ENCODE measurements around the gene SCN8A. TPM values are rescaled to one million over a fixed set of nuclear protein-coding genes. Genes with fewer than 3 reads are reported as not detected.

The SCN8A gene
- total RNA-seq, 1 experiment from 2014 or later: 0.71 TPM

DNA sequence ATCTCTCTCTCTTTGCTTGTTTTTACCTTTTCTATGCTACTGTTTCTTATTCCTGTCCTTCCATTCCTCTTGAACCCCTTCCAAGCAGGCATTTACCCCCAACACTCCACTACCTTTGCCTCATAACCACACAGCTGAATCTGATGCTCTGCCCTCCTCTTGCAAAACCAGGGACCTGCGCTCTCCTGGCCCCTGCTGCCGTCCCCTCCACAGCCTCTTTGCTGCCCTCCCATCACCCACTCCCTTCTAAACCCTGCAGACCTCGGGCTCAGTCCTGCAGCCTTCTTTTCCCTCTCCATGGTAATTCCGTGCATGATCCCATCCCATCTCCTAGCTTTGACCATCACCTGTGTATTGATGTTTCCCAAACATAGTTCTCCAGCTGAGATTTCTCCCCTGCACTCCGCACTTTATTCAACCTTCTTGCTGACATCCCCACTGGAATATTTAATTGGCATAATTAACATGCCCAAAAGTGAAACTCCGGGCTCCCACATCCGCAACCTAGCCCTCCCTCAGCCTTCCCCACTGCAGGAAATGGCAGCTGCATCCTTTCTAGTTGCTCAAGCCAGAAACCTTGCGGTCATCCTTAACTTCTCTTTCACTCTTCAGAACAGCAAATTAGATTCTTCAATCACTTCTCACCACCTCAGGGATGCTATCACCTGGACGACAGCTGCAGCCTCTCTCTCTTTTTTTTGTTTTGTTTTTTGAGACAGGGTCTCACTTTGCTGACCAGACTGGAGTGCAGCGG, 241.5 kb downstream of the SCN8A start:
- DNase-seq (ENCODE audit: low spot score): no peak

DNA sequence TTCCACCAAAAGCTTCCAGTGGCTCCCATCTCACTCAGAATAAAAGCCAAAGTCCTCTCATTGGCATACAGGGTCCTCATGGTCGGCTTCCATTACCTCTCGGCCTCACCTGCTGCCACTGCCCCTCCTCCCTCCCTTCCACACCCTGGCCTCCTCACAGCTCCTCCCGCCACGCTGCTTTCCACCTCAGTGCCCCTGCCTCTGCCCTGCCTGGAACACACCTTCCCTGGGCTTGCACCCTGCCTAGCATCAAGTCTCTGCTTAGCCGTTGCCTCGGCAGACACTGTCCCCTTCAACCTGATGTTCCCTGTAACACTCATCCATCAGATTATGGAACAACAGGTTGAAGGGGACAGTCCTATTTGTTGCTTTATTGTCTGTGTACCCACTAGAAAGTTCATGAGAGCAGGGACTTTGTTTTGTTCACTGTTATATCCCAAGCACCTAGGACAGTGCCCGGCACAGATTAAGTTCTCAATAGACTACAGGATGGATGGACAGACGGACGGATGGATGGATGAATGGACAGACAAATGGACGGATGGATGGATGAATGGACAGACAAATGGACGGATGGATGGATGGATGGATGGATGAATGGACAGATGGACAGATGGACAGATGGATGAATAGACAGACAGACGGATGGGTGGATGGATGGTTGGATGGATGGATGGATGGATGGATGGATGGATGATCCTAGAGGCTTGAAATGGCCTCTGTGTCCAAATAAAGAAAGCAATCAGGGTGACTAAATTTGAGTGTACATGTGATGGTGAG, 242.6 kb downstream of the SCN8A start:
- DNase-seq (ENCODE audit: low spot score): no peak

DNA sequence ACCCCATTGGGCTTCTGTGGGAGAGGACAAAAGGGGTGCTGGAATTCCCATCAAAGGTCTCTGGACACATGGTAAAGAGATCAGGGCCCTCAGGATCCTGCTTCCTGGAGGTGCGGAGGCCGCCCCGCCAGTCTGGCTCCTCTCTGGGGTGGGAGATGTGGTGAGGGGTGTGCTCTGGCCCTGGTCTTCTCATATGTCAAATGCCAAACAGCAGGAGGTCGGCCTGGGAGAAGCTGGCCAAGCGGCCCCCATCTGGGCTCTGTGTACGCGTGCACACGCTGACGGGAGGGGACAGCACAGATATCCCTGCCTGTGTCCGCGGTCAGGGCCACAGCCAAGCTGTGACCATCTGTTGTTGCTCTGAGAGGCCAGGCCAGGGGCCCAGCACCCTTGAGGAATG, 243.4 kb downstream of the SCN8A start:
- DNase-seq (ENCODE audit: low spot score): no peak

DNA sequence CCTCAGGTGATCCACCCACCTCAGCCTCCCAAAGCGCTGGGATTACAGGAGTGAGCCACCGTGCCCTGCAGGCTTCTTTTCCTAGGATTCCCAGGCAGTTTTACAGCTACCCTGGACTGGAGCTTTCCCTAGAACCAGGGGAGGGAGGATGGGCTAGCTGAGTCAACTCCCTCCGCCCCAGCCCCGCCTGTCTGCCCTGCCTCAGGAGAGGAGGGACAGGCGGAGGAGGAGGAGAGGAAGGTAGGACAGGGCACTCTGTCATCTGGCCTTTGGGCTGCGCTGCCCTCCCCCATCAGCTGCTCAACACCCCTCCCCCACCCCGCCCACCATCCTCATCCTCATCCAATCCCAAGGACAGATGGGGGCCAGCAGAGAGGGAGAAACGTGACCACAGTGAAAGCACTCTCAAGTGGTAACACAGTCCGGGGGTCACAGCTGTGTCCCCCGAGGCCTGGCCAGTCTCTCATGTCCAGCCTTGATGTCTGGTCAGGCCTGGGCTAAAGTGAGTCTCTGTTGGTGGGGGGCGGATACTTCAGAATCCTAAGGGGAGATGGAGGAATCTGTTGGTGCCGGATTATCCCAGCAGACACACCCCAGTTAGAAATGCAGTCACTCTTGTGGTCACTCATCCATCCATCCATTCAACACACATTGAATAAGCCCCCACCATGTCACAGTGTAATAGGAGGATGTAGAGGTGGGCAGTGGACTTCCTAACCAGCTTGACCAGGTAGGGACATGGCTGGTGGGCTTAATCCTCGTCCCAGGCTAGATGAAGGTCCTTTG, 245.2 kb downstream of the SCN8A start:
- DNase-seq (ENCODE audit: low spot score): no peak

DNA sequence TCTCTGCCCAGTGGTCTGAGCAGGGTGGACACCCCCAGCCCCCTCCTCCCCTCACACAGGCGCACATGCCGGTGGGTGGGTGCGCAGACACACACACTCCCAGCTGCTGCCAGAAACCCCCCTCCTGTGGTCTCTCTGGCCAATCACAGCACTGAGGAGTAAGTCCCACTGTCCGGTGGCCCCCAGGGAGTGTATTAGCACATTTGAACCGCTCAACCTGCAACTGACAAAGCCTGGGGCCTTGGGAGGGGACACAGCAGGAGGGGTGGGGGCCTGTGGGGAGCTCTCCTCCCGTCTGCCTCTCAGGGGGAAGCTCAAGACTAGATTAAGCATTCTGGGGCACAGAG, 245.8 kb downstream of the SCN8A start:
- DNase-seq (ENCODE audit: low spot score): no peak

DNA sequence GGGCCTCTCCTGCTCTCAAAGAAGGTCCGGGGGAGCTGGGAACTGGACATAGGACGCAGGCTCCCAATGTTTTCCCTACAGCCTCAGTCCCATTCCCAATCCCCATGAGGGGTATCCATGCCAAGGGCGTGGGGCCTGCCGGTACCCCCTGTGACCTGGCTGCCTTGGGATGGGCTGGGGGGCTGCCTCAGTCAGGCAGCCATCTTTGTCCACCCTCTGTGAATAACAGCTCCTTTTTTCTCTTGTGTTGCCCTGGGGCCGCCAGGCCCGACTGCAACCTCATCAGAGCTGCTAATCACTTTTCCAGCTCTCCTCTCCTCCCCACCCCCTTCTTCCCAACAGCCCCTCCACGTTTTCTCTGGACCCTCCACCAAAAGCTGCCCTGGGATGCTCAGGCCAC, 246.3 kb downstream of the SCN8A start:
- no peak for DNase-seq (ENCODE audit: low spot score)

DNA sequence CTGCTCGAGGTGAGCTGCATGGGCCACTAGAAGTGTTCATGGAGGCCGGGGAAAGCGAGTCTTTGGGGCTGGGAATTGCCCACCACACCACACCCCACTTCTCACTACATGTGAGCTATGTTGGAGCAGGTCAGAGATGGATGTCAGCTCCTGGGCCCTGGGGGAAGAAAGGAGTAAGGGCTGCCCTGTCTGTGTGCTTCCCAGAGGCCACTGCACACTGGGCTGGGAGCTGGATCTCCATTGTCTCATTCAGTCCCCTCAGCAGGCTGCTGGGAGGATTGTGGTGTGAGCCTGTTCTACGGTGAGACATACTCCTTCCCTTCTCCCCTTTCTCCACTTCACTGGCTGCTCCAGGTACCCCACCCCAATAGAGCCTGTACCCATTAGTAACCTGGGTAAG, 247.0 kb downstream of the SCN8A start:
- no peak for DNase-seq (ENCODE audit: low spot score)

DNA sequence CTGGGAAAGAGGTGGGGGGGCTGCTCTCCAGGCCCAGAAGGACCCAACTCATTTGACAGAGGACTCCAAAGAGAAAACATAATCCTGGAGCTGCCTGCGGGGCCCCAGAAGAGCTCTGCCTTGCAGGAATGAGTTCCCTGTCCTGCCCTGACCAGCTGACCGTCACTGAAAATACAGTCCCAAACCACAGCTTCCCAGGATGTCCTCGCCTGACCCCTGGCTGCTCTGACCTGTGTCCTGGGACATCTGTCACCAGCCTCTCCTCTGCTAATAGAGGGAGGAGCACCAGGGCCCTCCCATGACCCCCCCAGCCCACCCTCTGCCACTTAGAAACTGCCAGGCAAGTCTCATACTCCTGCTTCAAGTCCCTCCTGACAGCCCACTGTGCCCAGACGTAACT, 247.7 kb downstream of the SCN8A start:
- no peak for DNase-seq (ENCODE audit: low spot score)

DNA sequence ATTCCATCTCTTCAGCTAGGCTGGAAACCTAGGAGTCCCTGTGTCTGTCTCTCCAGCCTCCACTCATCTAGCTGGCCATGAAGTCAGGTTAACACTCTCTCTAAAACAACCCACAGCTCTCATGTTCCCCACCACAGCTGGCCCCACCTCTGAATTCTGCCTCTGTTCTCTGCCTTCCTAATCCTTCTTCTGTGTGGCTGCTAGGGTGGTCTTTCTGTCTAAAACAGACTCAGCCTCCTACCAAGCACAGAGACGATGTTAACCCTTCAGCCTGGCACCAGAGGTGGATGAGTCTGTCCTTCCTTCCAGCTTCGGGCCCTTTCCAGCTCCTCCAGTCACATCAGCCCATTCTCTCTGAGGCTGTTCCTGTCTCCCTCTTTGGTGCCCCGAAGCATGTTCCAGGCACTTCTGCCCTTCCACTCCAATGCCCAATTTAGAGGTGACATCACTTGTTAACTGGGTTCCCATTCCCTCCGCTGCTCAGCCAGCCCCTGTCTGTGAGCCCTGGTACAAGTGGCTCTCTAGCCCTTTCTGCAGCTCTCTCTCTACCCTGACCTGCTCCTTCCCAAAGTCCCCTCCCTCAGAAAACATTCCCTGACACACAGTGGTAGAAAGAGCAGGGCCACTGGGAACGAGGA, 248.4 kb downstream of the SCN8A start:
- DNase-seq (ENCODE audit: low spot score): no peak

DNA sequence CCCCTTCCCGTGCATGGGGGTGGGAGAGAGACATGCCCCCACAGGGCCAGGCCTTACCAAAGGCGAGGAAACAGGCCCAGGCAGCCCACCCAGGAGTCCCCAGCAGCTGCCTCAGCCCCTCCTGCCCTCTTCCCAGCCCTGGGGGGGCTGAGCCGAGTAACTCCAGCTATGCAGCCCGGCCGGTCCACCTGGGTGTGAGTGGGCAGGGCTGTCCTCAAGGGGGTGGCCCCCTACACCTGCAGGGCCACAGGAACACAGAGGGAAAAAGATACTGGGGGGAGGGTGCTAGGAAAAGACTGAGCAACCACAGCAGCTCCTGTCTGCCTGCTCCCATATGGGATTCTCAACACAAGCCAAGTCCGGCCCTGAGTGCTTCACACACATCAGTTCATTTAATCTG, 249.9 kb downstream of the SCN8A start:
- DNase-seq (ENCODE audit: low spot score): no peak

DNA sequence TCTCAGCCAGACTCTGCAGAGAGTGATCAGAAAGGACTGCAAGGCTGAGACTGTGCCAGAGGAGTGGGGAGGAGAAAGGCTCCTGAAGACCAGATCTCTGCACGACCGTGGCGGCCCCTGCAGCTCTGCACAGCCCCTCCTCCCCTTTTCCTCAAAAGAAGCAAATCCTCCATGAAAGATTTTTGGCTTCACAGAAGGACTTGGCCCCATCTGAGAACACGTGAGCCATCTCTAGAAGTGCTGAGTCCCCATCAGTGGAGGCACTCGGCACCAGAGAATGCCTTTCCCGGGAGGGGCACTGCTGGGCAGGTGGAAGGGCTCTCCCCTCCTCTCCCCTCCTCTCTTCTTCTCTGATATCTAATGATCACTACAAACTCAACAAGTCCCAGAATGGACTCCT, 250.7 kb downstream of the SCN8A start:
- no peak for DNase-seq (ENCODE audit: low spot score)

DNA sequence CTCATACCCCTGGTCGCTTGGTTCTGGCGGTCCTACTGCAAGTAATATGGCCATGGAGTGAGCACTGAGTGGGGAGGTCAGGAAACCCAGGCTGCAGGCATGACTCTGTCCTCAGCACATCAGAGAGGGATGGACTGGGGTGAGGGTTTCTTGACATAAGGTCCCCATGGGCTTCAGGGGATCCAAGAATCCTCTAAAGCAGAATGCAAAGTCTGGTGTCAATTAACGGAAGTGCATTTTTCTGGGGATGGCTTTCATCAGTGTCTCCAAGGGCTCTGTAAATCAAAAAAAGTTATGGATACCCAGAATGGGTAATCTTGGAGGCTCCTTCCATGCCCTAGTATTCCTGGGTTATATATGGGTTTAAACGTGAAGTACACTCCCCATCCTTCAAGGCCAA, 253.8 kb downstream of the SCN8A start:
- no peak for DNase-seq (ENCODE audit: low spot score)

DNA sequence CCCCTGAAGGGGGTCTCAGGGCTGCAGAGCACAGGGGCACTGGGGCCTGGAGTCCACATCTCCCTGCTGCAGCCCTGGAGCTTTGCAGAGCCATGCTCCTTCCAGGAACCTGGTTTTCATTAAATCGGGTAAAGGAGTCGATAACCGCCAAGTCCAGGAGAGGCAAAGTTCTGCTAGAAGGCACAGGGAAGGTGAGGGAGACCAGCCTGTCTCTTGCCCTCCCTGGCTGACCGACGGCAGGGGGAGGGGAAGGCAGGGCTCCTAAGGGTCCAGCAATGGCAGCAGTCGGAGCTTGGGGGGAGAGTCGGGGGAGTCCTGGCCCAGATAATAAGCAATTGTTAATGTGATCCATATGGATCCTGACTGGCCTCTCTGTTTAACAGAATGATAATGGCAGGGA, 254.4 kb downstream of the SCN8A start:
- no peak for DNase-seq (ENCODE audit: low spot score)

DNA sequence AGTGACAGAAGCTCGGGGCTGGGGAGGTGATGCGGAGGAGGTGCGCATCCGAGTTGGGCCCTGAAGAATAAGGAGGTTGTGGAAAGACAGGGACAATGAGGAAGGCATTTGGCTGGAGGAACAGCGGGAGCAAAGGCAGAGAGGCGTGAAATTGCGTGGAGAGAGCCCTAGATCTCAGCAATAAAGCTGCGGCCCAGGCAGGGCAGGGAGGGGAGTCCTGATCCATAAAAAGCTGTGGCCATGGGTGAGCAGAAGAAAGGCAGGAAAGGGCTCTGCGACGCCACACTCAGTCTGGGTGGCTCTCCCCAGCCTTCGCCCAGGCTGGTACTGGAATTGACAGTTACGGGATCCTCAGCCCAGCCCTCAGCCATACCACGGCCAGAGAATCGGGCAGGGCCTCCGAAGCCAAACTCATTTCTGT, 255.2 kb downstream of the SCN8A start:
- no peak for DNase-seq (ENCODE audit: low spot score)

DNA sequence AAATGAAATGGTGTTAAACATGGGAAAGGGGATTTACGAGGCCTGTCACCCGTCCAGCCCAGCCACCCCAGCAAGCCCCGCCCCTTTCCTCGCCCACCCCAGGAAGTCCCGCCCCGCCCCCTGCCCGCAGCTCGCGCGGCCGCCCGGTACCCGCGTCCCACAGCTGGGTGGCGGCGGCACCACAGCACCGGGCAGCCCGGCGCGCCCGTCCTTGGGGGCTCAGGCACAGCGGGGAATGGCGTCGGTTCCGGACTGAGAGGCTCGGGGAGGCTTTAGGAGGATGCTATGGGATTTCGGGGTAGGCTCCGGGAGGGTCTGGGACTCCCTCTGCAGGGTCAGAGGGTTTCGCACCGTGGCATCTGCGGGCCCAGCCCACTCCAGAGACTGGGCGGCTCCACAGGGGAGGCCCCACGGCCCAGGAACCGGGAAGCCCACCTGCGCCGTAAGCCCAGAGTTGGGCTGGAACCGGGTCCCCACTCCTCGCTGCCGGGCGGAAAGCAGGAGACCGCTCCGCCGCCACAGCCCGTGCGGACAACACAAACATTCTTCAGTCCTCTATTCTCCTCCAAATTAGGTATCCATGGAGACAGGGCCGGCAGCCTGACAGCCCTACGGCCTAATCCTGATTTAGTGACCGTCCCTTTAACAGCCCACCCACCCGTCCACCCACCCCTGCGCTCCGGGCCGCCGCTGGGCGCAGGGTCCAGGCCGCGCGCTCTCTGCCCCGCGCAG, 256.0 kb downstream of the SCN8A start:
- no peak for DNase-seq (ENCODE audit: low spot score)

DNA sequence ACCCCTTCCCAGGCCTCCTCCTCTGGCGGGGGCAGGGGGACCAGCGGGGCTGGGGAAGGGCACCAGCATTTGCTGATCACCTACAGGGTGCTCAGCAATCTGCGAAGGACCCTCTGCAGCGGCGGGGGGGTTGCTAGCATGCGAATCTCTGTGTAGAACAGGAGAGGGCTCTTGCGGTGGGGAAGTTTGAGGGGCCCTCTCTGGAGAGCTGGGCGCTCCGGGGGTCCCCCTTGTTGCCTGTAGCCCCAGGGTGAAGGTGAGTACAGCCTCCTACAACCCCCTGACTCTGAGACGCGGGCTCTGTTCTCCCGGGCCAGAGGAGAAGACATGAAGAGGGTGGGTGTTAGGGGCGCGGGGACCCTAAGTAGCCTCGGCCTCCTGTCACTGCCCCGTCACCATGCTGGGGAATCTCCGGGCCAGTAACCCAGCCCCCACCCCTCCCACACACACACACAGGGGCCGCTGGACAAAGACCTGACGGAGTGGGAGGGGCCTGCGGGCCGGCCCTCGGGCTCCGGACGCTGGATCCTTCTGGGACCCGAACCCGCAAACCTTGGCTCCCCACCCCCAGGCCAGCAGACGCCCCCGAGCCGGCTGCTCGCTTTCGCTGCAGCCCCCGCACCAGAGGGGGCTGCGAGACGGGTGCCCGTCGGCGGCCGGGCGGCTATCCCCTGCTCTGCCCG, 256.8 kb downstream of the SCN8A start:
- DNase-seq (ENCODE audit: low spot score): no peak

DNA sequence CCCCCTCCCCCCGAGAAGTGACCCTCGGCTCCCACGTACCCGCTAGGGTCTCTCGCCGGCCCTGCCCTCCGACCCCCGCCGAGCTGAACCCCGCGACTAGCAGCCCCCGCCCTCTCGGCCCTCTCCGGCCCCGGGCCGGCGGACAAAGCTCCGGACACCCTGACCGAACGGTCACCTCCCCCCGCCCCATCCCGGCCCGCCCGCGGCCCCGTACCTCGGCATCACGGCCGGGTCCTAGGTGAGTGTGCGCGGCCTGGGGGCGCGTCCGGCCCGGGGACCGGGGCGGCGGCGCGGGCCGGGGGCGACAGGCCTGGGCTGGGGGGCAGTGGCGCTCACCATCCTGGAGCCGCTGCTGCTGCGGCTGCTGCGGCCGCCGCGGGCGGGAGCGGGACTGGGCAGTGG, 257.3 kb downstream of the SCN8A start, which contains the start of gene FIGNL2:
Gene FIGNL2 (minus strand): TSS at position 393 of the 402 bp plus-strand sequence. CDS start 26,305 bp downstream, outside the sequence.
- no peak for DNase-seq (ENCODE audit: low spot score)

DNA sequence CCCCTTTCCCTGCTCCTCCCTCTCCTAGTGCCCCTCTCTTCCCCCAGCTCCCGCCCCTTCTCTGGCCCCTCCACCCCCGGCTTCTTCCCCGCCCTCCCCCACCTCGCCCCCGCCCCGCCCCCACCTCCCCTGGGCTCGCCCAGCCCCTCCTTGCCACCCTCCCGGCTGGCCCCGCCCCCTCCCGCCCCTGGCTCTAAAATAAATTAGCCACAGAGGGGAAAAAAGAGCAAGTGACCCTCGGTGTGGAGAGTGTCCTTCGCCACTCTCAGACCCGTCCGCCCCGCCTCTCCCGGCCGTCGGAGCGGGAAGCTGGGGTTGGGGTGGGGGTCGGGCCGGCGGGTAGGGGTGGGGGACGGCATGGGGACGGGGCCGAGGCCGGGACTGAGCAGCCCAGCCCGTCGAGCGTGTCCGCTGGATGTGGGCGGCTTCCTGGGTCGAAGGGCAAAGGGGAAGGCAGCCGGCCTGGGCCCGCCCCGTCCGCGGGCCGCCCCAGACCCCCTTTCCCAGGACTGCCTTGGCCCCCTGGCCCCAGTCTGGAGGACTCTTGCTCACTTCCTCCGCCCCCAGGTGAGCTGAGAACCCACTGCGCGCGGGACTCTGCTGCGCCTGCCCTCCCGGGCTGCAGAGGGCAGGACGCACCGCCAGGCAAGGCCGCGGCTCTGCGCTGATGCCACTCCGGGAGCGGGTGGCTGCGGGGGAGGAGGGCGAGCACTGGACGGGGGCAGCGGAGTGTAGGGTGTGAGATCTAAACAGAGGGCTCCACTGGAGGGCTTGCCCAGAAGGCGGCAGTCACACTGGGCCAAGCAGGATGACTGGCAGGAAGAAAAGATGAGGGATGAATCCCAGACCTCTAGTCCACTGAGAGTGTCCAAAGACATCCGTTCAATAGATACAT, 258.1 kb downstream of the SCN8A start:
- no peak for DNase-seq (ENCODE audit: low spot score)

Measured in HT-29 (cell line).